Endothelial cell of umbilical vein (primary cell): ENCODE measurements around the gene COQ9. TPM values are rescaled to one million over a fixed set of nuclear protein-coding genes. Genes with fewer than 3 reads are reported as not detected.

ENCODE experiments used
- BruUV-seq: library from RNA; stranded (reverse); fragments of 400-500 nt; replicated peaks from 2 replicates; lab custom pipeline; 2021; lab: Mats Ljungman, UMichigan
- CTCF ChIA-PET: fragments of 300-600, 350-600 bp; sonication (Branson Sonifier 250); formaldehyde crosslinking; loops from one replicate; lab custom pipeline; 2021; ENCODE audit warnings: antibody characterized with exemption, inconsistent platforms; lab: Charles Lee
- POLR2A ChIA-PET: fragments of 300-600, 350-600 bp; sonication (Branson Sonifier 250); formaldehyde crosslinking; loops from one replicate; lab custom pipeline; 2021; ENCODE audit warnings: antibody characterized with exemption, inconsistent platforms; lab: Charles Lee
- DNase-seq: peaks from one replicate; pipeline ENCODE4 v3.0.0-alpha.2; 2011; ENCODE audit warnings: low read depth, low spot score
- FAIRE-seq: peaks from 2 replicates; lab custom pipeline; 2011; peaks lifted over from hg19 to GRCh38; lab: Jason Lieb, UNC
- H2AFZ ChIP-seq: 2 replicates; pipeline ENCODE4 v1.6.0; 2012; ENCODE audit warnings: low read depth, low read length, control low read depth, inconsistent platforms
- H3K27ac ChIP-seq: 2 replicates; pipeline ENCODE4 v1.5.1; 2011; ENCODE audit warnings: low read depth, mild to moderate bottlenecking, control low read depth, low read length, moderate library complexity; ENCODE audit not compliant: insufficient read depth
- H3K27me3 ChIP-seq, 2 experiments: 2 replicates each; pipeline versions ENCODE4 v1.6.0 to v1.6.1; 2011; ENCODE audit warnings: low read length in 2 of 2, mixed read lengths in 1 of 2; ENCODE audit not compliant: control insufficient read depth in 2 of 2, insufficient read depth in 2 of 2
- H3K36me3 ChIP-seq, 2 experiments: 2 replicates in 1 of 2; 3 replicates in 1 of 2; pipeline ENCODE4 v1.5.1; 2011; ENCODE audit warnings: low read length in 2 of 2, mild to moderate bottlenecking in 1 of 2, moderate library complexity in 1 of 2; ENCODE audit not compliant: control insufficient read depth in 2 of 2, insufficient read depth in 2 of 2; ENCODE audit errors: extremely low read depth in 1 of 2
- H3K4me1 ChIP-seq: 3 replicates; pipeline ENCODE4 v1.5.1; 2011; ENCODE audit warnings: mild to moderate bottlenecking, low read length; ENCODE audit not compliant: control insufficient read depth, insufficient read depth; ENCODE audit errors: extremely low read depth
- H3K4me2 ChIP-seq: 2 replicates; pipeline ENCODE4 v1.6.1; 2011; ENCODE audit warnings: low read length, control low read depth, mixed read lengths; ENCODE audit not compliant: insufficient read depth
- H3K4me3 ChIP-seq, 3 experiments: fragments of 200-600 bp in 1 of 3; sonication (generic), shearing (Covaris generic) in 1 of 3; replicated peaks in 1 of 3; 2 replicates each; pipeline ENCODE4 v1.5.1; 2011 to 2016; ENCODE audit warnings: control low read depth in 3 of 3, low read length in 3 of 3, mild to moderate bottlenecking in 2 of 3, inconsistent platforms in 1 of 3, low read depth in 1 of 3, moderate library complexity in 1 of 3; ENCODE audit not compliant: insufficient read depth in 1 of 3
- H3K79me2 ChIP-seq: 2 replicates; pipeline ENCODE4 v1.6.0; 2012; ENCODE audit warnings: low read length, inconsistent platforms; ENCODE audit not compliant: control insufficient read depth, insufficient read depth
- H3K9ac ChIP-seq: replicated peaks from 2 replicates; pipeline ENCODE3; 2011; ENCODE audit warnings: low read length, control low read depth; ENCODE audit not compliant: insufficient read depth; ENCODE audit errors: extremely low read depth
- H3K9me1 ChIP-seq: replicated peaks from 3 replicates; pipeline ENCODE4 v1.6.0; 2011; ENCODE audit warnings: mild to moderate bottlenecking, low read length; ENCODE audit not compliant: control insufficient read depth, insufficient read depth; ENCODE audit errors: extremely low read depth
- H3K9me3 ChIP-seq: replicated peaks from 2 replicates; pipeline ENCODE4 v1.5.1; 2012; ENCODE audit warnings: low read length, inconsistent platforms; ENCODE audit not compliant: control insufficient read depth, insufficient read depth
- H4K20me1 ChIP-seq: replicated peaks from 2 replicates; pipeline ENCODE3; 2011; ENCODE audit warnings: mild to moderate bottlenecking, low read length; ENCODE audit not compliant: control insufficient read depth, insufficient read depth; ENCODE audit errors: extremely low read depth
- CTCF ChIP-seq, 2 donors: IDR thresholded peaks; 1 replicate in 1 of 2; 2 replicates in 1 of 2; pipeline ENCODE4 v1.5.1; 2011; ENCODE audit warnings: low read length in 2 of 2, mild to moderate bottlenecking in 2 of 2, moderate library complexity in 2 of 2, control low read depth in 1 of 2, inconsistent platforms in 1 of 2, low read depth in 1 of 2; ENCODE audit not compliant: insufficient read depth in 1 of 2; ENCODE audit errors: extremely low read depth in 1 of 2
- EZH2 ChIP-seq: IDR thresholded peaks from 2 replicates; pipeline ENCODE4 v1.6.1; 2012; ENCODE audit warnings: borderline replicate concordance, low read depth, mild to moderate bottlenecking, moderate library complexity, low read length, inconsistent platforms; ENCODE audit not compliant: severe bottlenecking
- FOS ChIP-seq: IDR thresholded peaks from 2 replicates; pipeline ENCODE4 v1.6.1; 2011; ENCODE audit warnings: mild to moderate bottlenecking, low read length, moderate library complexity, borderline replicate concordance; ENCODE audit not compliant: insufficient read depth
- GATA2 ChIP-seq: IDR thresholded peaks from 2 replicates; pipeline ENCODE4 v1.7.0; 2011; ENCODE audit warnings: low read depth, mild to moderate bottlenecking, moderate library complexity, mixed read lengths, low read length; ENCODE audit not compliant: insufficient read length, insufficient read depth
- JUN ChIP-seq: IDR thresholded peaks from 2 replicates; pipeline ENCODE4 v1.6.1; 2011; ENCODE audit warnings: borderline replicate concordance, low read depth; ENCODE audit not compliant: insufficient read length, insufficient read depth
- MYC ChIP-seq: IDR thresholded peaks from one replicate; pipeline ENCODE4 v1.6.1; 2011; ENCODE audit warnings: mild to moderate bottlenecking, low read depth, low read length
- POLR2A ChIP-seq: IDR thresholded peaks from 2 replicates; pipeline ENCODE4 v1.6.1; 2012; ENCODE audit warnings: low read depth, mild to moderate bottlenecking, control low read depth, low read length
- POLR2AphosphoS5 ChIP-seq: IDR thresholded peaks from 2 replicates; pipeline ENCODE4 v1.6.1; 2012; ENCODE audit warnings: low read depth, mild to moderate bottlenecking, control low read depth, low read length, moderate library complexity; ENCODE audit not compliant: insufficient read depth
- dilution Hi-C: fragments of 300-500 bp; cut with MboI; formaldehyde crosslinking; loops from one replicate; pipeline ENCODE4 v1.15.0; 2019; ENCODE audit warnings: low sequenced_read_pairs; ENCODE audit not compliant: extremely low pct_ligation_motif_present
- intact Hi-C: fragments of 100-400 bp; cut with micrococcal nuclease; formaldehyde crosslinking; loops from one replicate; pipeline ENCODE4 v1.10.0; 2022
- polyA plus RNA-seq, 4 experiments: library from polyadenylated mRNA; depleted of rRNA in 3 of 4; stranded (reverse) in 3 of 4; unstranded in 1 of 4; fragments of >200 nt; gene quantifications; 2 replicates each; pipeline versions ENCODE4 v1.2.1 to v1.2.3, GENCODE V29; 2011 to 2012; ENCODE audit warnings: missing spikeins in 1 of 4
- total RNA-seq: library from RNA; stranded (reverse); gene quantifications from 2 replicates; pipeline ENCODE4 v1.2.3, GENCODE V29; 2021
- TF ChIP-seq, protein P1 (sequence below): IDR thresholded peaks from 2 replicates; pipeline ENCODE4 v1.6.1; 2011; ENCODE audit not compliant: insufficient read depth, insufficient read length

Gene COQ9
- total and polyA plus RNA-seq, 2 donors (not counting 3 experiments of a cell fraction or from before 2014, with no cell fraction given), result 42.5 to 78.3 TPM

GRCh38 chr16:57500578-57501111 lies 53.4 kb downstream of the COQ9 start:
- H3K9me1 ChIP-seq, result no peaks in the 10 kb centered on the region
- H2AFZ ChIP-seq, result no peak overlapping the region
- BruUV-seq, result no TSS peak
- H3K4me1 ChIP-seq, result no peaks in the 10 kb centered on the region
- TF ChIP-seq POLR2A (no peak), FOS (no peak), JUN (no peak), POLR2AphosphoS5 (no peak), GATA2 (no peak), EZH2 (no peak), MYC (no peak), CTCF (IDR thresholded peaks at IDR 0.05; ENCODE audit: extremely low read depth in 1 of 2, insufficient read depth in 1 of 2, low read depth in 1 of 2, low read length in 2 of 2) (no peak)
- TF ChIP-seq, protein P1, sequence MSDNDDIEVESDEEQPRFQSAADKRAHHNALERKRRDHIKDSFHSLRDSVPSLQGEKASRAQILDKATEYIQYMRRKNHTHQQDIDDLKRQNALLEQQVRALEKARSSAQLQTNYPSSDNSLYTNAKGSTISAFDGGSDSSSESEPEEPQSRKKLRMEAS, result no peak
- no peak overlapping the region for H3K9ac ChIP-seq
- intact Hi-C loops (no loop called here), dilution Hi-C loops (no loop called here)
- ChIA-PET CTCF (interaction anchor here (1.7 kb wide), 1 partner anchor 19 kb away, joined by 7 read pairs; no protein-coding TSS in a partner anchor), POLR2A (no interaction called here)
- no peak for FAIRE-seq
- no peak overlapping the region for H3K27ac ChIP-seq
- H3K4me2 ChIP-seq, result no peak overlapping the region
- no peaks in the 10 kb centered on the region for H3K9me3 ChIP-seq
- DNase-seq, result no peak
- H3K79me2 ChIP-seq, result no peaks in the 10 kb centered on the region
- no peak overlapping the region for H3K4me3 ChIP-seq
- H3K36me3 ChIP-seq, result no peaks in the 10 kb centered on the region
- peaks cover 0 to 2% of the 10 kb centered on the region in 2 experiments for H3K27me3 ChIP-seq
- H4K20me1 ChIP-seq, result no peaks in the 10 kb centered on the region
